Endothelial cell of umbilical vein (primary cell): ENCODE measurements around the gene TOPAZ1. TPM values are rescaled to one million over a fixed set of nuclear protein-coding genes. Genes with fewer than 3 reads are reported as not detected.

Experiments used
- BruUV-seq: library from RNA; stranded (reverse); fragments of 400-500 nt; replicated peaks from 2 replicates; lab custom pipeline; 2021; lab: Mats Ljungman, UMichigan
- CTCF ChIA-PET: fragments of 300-600, 350-600 bp; sonication (Branson Sonifier 250); formaldehyde crosslinking; loops from one replicate; lab custom pipeline; 2021; ENCODE audit warnings: antibody characterized with exemption, inconsistent platforms; lab: Charles Lee
- POLR2A ChIA-PET: fragments of 300-600, 350-600 bp; sonication (Branson Sonifier 250); formaldehyde crosslinking; loops from one replicate; lab custom pipeline; 2021; ENCODE audit warnings: antibody characterized with exemption, inconsistent platforms; lab: Charles Lee
- DNase-seq: peaks from one replicate; pipeline ENCODE4 v3.0.0-alpha.2; 2011; ENCODE audit warnings: low read depth, low spot score
- FAIRE-seq: peaks from 2 replicates; lab custom pipeline; 2011; peaks lifted over from hg19 to GRCh38; lab: Jason Lieb, UNC
- H2AFZ ChIP-seq: 2 replicates; pipeline ENCODE4 v1.6.0; 2012; ENCODE audit warnings: low read depth, low read length, control low read depth, inconsistent platforms
- H3K27ac ChIP-seq: 2 replicates; pipeline ENCODE4 v1.5.1; 2011; ENCODE audit warnings: low read depth, mild to moderate bottlenecking, control low read depth, low read length, moderate library complexity; ENCODE audit not compliant: insufficient read depth
- H3K27me3 ChIP-seq, 2 experiments: 2 replicates each; pipeline versions ENCODE4 v1.6.0 to v1.6.1; 2011; ENCODE audit warnings: low read length in 2 of 2, mixed read lengths in 1 of 2; ENCODE audit not compliant: control insufficient read depth in 2 of 2, insufficient read depth in 2 of 2
- H3K36me3 ChIP-seq, 2 experiments: 2 replicates in 1 of 2; 3 replicates in 1 of 2; pipeline ENCODE4 v1.5.1; 2011; ENCODE audit warnings: low read length in 2 of 2, mild to moderate bottlenecking in 1 of 2, moderate library complexity in 1 of 2; ENCODE audit not compliant: control insufficient read depth in 2 of 2, insufficient read depth in 2 of 2; ENCODE audit errors: extremely low read depth in 1 of 2
- H3K4me1 ChIP-seq: 3 replicates; pipeline ENCODE4 v1.5.1; 2011; ENCODE audit warnings: mild to moderate bottlenecking, low read length; ENCODE audit not compliant: control insufficient read depth, insufficient read depth; ENCODE audit errors: extremely low read depth
- H3K4me2 ChIP-seq: 2 replicates; pipeline ENCODE4 v1.6.1; 2011; ENCODE audit warnings: low read length, control low read depth, mixed read lengths; ENCODE audit not compliant: insufficient read depth
- H3K4me3 ChIP-seq, 3 experiments: fragments of 200-600 bp in 1 of 3; sonication (generic), shearing (Covaris generic) in 1 of 3; replicated peaks in 1 of 3; 2 replicates each; pipeline ENCODE4 v1.5.1; 2011 to 2016; ENCODE audit warnings: control low read depth in 3 of 3, low read length in 3 of 3, mild to moderate bottlenecking in 2 of 3, inconsistent platforms in 1 of 3, low read depth in 1 of 3, moderate library complexity in 1 of 3; ENCODE audit not compliant: insufficient read depth in 1 of 3
- H3K79me2 ChIP-seq: 2 replicates; pipeline ENCODE4 v1.6.0; 2012; ENCODE audit warnings: low read length, inconsistent platforms; ENCODE audit not compliant: control insufficient read depth, insufficient read depth
- H3K9ac ChIP-seq: replicated peaks from 2 replicates; pipeline ENCODE3; 2011; ENCODE audit warnings: low read length, control low read depth; ENCODE audit not compliant: insufficient read depth; ENCODE audit errors: extremely low read depth
- H3K9me1 ChIP-seq: replicated peaks from 3 replicates; pipeline ENCODE4 v1.6.0; 2011; ENCODE audit warnings: mild to moderate bottlenecking, low read length; ENCODE audit not compliant: control insufficient read depth, insufficient read depth; ENCODE audit errors: extremely low read depth
- H3K9me3 ChIP-seq: replicated peaks from 2 replicates; pipeline ENCODE4 v1.5.1; 2012; ENCODE audit warnings: low read length, inconsistent platforms; ENCODE audit not compliant: control insufficient read depth, insufficient read depth
- H4K20me1 ChIP-seq: replicated peaks from 2 replicates; pipeline ENCODE3; 2011; ENCODE audit warnings: mild to moderate bottlenecking, low read length; ENCODE audit not compliant: control insufficient read depth, insufficient read depth; ENCODE audit errors: extremely low read depth
- CTCF ChIP-seq, 2 donors: IDR thresholded peaks; 1 replicate in 1 of 2; 2 replicates in 1 of 2; pipeline ENCODE4 v1.5.1; 2011; ENCODE audit warnings: low read length in 2 of 2, mild to moderate bottlenecking in 2 of 2, moderate library complexity in 2 of 2, control low read depth in 1 of 2, inconsistent platforms in 1 of 2, low read depth in 1 of 2; ENCODE audit not compliant: insufficient read depth in 1 of 2; ENCODE audit errors: extremely low read depth in 1 of 2
- EZH2 ChIP-seq: IDR thresholded peaks from 2 replicates; pipeline ENCODE4 v1.6.1; 2012; ENCODE audit warnings: borderline replicate concordance, low read depth, mild to moderate bottlenecking, moderate library complexity, low read length, inconsistent platforms; ENCODE audit not compliant: severe bottlenecking
- FOS ChIP-seq: IDR thresholded peaks from 2 replicates; pipeline ENCODE4 v1.6.1; 2011; ENCODE audit warnings: mild to moderate bottlenecking, low read length, moderate library complexity, borderline replicate concordance; ENCODE audit not compliant: insufficient read depth
- GATA2 ChIP-seq: IDR thresholded peaks from 2 replicates; pipeline ENCODE4 v1.7.0; 2011; ENCODE audit warnings: low read depth, mild to moderate bottlenecking, moderate library complexity, mixed read lengths, low read length; ENCODE audit not compliant: insufficient read length, insufficient read depth
- JUN ChIP-seq: IDR thresholded peaks from 2 replicates; pipeline ENCODE4 v1.6.1; 2011; ENCODE audit warnings: borderline replicate concordance, low read depth; ENCODE audit not compliant: insufficient read length, insufficient read depth
- MYC ChIP-seq: IDR thresholded peaks from one replicate; pipeline ENCODE4 v1.6.1; 2011; ENCODE audit warnings: mild to moderate bottlenecking, low read depth, low read length
- POLR2A ChIP-seq: IDR thresholded peaks from 2 replicates; pipeline ENCODE4 v1.6.1; 2012; ENCODE audit warnings: low read depth, mild to moderate bottlenecking, control low read depth, low read length
- POLR2AphosphoS5 ChIP-seq: IDR thresholded peaks from 2 replicates; pipeline ENCODE4 v1.6.1; 2012; ENCODE audit warnings: low read depth, mild to moderate bottlenecking, control low read depth, low read length, moderate library complexity; ENCODE audit not compliant: insufficient read depth
- dilution Hi-C: fragments of 300-500 bp; cut with MboI; formaldehyde crosslinking; loops from one replicate; pipeline ENCODE4 v1.15.0; 2019; ENCODE audit warnings: low sequenced_read_pairs; ENCODE audit not compliant: extremely low pct_ligation_motif_present
- intact Hi-C: fragments of 100-400 bp; cut with micrococcal nuclease; formaldehyde crosslinking; loops from one replicate; pipeline ENCODE4 v1.10.0; 2022
- polyA plus RNA-seq, 4 experiments: library from polyadenylated mRNA; depleted of rRNA in 3 of 4; stranded (reverse) in 3 of 4; unstranded in 1 of 4; fragments of >200 nt; gene quantifications; 2 replicates each; pipeline versions ENCODE4 v1.2.1 to v1.2.3, GENCODE V29; 2011 to 2012; ENCODE audit warnings: missing spikeins in 1 of 4
- total RNA-seq: library from RNA; stranded (reverse); gene quantifications from 2 replicates; pipeline ENCODE4 v1.2.3, GENCODE V29; 2021
- TF ChIP-seq, protein P1 (sequence below): IDR thresholded peaks from 2 replicates; pipeline ENCODE4 v1.6.1; 2011; ENCODE audit not compliant: insufficient read depth, insufficient read length

TOPAZ1 gene
- total and polyA plus RNA-seq, 2 donors (not counting 3 experiments of a cell fraction or from before 2014, with no cell fraction given): not detected

- ChIA-PET CTCF (no interaction called here), POLR2A (no interaction called here)
- H3K4me2 ChIP-seq: no peak overlapping the region
Observed at GRCh38 chr3:44280631-44281030, 38.9 kb downstream of the TOPAZ1 start.

More at GRCh38 chr3:44280631-44281030, 38.9 kb downstream of the TOPAZ1 start:
- H4K20me1 ChIP-seq: no peaks in the 10 kb centered on the region
- no peak overlapping the region for H3K27ac ChIP-seq
- TF ChIP-seq JUN: no peak
- TF ChIP-seq POLR2AphosphoS5: no peak
- no peak for TF ChIP-seq MYC
- no peak for TF ChIP-seq CTCF (IDR thresholded peaks at IDR 0.05; ENCODE audit: extremely low read depth in 1 of 2, insufficient read depth in 1 of 2, low read depth in 1 of 2, low read length in 2 of 2)
- TF ChIP-seq EZH2: no peak
- TF ChIP-seq, protein P1, sequence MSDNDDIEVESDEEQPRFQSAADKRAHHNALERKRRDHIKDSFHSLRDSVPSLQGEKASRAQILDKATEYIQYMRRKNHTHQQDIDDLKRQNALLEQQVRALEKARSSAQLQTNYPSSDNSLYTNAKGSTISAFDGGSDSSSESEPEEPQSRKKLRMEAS: no peak
- no peak for TF ChIP-seq FOS
- TF ChIP-seq POLR2A: no peak
- no peak for TF ChIP-seq GATA2
- DNase-seq (no peak), FAIRE-seq (no peak)
- H3K9me1 ChIP-seq: no peaks in the 10 kb centered on the region
- no peak overlapping the region for H3K4me3 ChIP-seq
- H3K9ac ChIP-seq: no peak overlapping the region
- H3K79me2 ChIP-seq: no peaks in the 10 kb centered on the region
- intact Hi-C loops (no loop called here), dilution Hi-C loops (no loop called here)
- no TSS peak for BruUV-seq
- H3K36me3 ChIP-seq: no peaks in the 10 kb centered on the region
- no peaks in the 10 kb centered on the region for H3K4me1 ChIP-seq
- no peak overlapping the region for H2AFZ ChIP-seq
- H3K9me3 ChIP-seq: no peaks in the 10 kb centered on the region
- H3K27me3 ChIP-seq: no peaks in the 10 kb centered on the region
